Vagina (tissue), 2 donors: ENCODE results near the gene AHCYL1.

Experiments
- POLR2AphosphoS5 ChIP-seq, 2 donors: sonication (generic); formaldehyde crosslinking; IDR thresholded peaks; one replicate each; pipeline ENCODE4 v1.9.0; 2017; ENCODE audit warnings: antibody characterized with exemption in 2 of 2, mild to moderate bottlenecking in 2 of 2, low read depth in 1 of 2; ENCODE audit not compliant: insufficient read depth in 1 of 2
- TF ChIP-seq, protein P1 (sequence below), 3 experiments: fragments of 450-650 bp in 2 of 3; fragments of 200-600 bp in 1 of 3; sonication (generic) in 1 of 3; IDR thresholded peaks; one replicate each; pipeline ENCODE4 v1.5.1; 2017 to 2019; ENCODE audit warnings: antibody characterized with exemption in 3 of 3, mild to moderate bottlenecking in 2 of 3, moderate library complexity in 2 of 3

DNA sequence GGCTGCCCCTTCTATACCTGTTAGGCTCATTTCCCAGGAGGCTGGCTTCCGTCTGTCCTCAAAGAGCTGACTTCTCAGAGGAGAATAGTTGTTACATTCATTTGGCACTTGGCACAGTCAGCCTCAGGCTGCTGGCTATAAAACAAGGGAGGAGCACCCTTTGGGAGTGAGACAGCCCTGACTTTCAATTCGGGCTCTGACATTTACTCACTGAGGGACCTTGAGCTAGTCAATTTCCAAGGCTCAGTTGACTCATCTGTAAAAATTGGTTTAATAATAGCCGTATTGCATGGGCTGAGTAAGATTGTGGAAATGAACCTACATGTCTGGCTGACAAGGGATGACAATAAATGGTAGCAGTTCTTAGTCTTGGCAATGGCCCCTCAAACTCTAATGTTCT lies 72.2 kb downstream of the AHCYL1 start:
- TF ChIP-seq, protein P1, sequence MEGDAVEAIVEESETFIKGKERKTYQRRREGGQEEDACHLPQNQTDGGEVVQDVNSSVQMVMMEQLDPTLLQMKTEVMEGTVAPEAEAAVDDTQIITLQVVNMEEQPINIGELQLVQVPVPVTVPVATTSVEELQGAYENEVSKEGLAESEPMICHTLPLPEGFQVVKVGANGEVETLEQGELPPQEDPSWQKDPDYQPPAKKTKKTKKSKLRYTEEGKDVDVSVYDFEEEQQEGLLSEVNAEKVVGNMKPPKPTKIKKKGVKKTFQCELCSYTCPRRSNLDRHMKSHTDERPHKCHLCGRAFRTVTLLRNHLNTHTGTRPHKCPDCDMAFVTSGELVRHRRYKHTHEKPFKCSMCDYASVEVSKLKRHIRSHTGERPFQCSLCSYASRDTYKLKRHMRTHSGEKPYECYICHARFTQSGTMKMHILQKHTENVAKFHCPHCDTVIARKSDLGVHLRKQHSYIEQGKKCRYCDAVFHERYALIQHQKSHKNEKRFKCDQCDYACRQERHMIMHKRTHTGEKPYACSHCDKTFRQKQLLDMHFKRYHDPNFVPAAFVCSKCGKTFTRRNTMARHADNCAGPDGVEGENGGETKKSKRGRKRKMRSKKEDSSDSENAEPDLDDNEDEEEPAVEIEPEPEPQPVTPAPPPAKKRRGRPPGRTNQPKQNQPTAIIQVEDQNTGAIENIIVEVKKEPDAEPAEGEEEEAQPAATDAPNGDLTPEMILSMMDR (IDR thresholded peaks at IDR 0.05): no peak
- no peak for TF ChIP-seq POLR2AphosphoS5 (IDR thresholded peaks at IDR 0.05; ENCODE audit: insufficient read depth in 1 of 2, low read depth in 1 of 2)
